DOHH2 (cell line): ENCODE measurements around the gene IFNA16.
"Not testable (repeated sequence)": the region's sequence is repeated elsewhere in the genome, so short reads cannot be mapped to it uniquely, and the experiment has no call there.

Experiments used
- H3F3A ChIP-seq: fragments of 200-600 bp; sonication (generic), shearing (Covaris generic); 2 replicates; pipeline ENCODE4 v1.6.0; 2016; ENCODE audit warnings: antibody characterized with exemption, mild to moderate bottlenecking; ENCODE audit not compliant: control insufficient read depth, insufficient read depth
- H3K27ac ChIP-seq: fragments of 200-600 bp; sonication (generic); 2 replicates; pipeline ENCODE4 v1.5.1; 2014; ENCODE audit warnings: low read depth, mild to moderate bottlenecking, low read length, moderate library complexity
- H3K27me3 ChIP-seq: fragments of 200-600 bp; sonication (generic); 2 replicates; pipeline ENCODE4 v1.6.1; 2014; ENCODE audit warnings: mild to moderate bottlenecking, low read length, mixed read lengths; ENCODE audit not compliant: control insufficient read depth
- H3K36me3 ChIP-seq: fragments of 200-600 bp; sonication (generic); 2 replicates; pipeline ENCODE4 v1.6.1; 2014; ENCODE audit warnings: mild to moderate bottlenecking, low read length, moderate library complexity, mixed read lengths; ENCODE audit not compliant: control insufficient read depth
- H3K4me1 ChIP-seq: fragments of 200-600 bp; sonication (generic); 2 replicates; pipeline ENCODE4 v1.6.1; 2014; ENCODE audit warnings: mild to moderate bottlenecking, low read length, mixed read lengths; ENCODE audit not compliant: control insufficient read depth
- H3K4me2 ChIP-seq: fragments of 200-600 bp; sonication (generic); 2 replicates; pipeline ENCODE4 v1.6.0; 2014; ENCODE audit warnings: mild to moderate bottlenecking, low read length, moderate library complexity
- H3K4me3 ChIP-seq: fragments of 200-600 bp; sonication (generic); 2 replicates; pipeline ENCODE4 v1.5.1; 2014; ENCODE audit warnings: mild to moderate bottlenecking, low read length, mixed read lengths
- H3K79me2 ChIP-seq: fragments of 200-600 bp; sonication (generic); 2 replicates; pipeline ENCODE4 v1.6.1; 2014; ENCODE audit warnings: mild to moderate bottlenecking, low read length, mixed read lengths; ENCODE audit not compliant: control insufficient read depth
- H3K9me2 ChIP-seq: fragments of 200-600 bp; sonication (generic); replicated peaks from 2 replicates; pipeline ENCODE4 v1.6.1; 2014; ENCODE audit warnings: mild to moderate bottlenecking, low read length, mixed read lengths; ENCODE audit not compliant: control insufficient read depth
- H3K9me3 ChIP-seq: fragments of 200-600 bp; sonication (generic); 2 replicates; pipeline ENCODE4 v1.6.1; 2014; ENCODE audit warnings: antibody characterized with exemption, low read length, mixed read lengths; ENCODE audit not compliant: control insufficient read depth, insufficient read depth
- H4K20me1 ChIP-seq: fragments of 200-600 bp; sonication (generic); 2 replicates; pipeline ENCODE4 v1.6.0; 2014; ENCODE audit warnings: low read depth, mild to moderate bottlenecking, antibody characterized with exemption, low read length, moderate library complexity; ENCODE audit not compliant: control insufficient read depth, insufficient read depth
- CTCF ChIP-seq: fragments of 200-600 bp; sonication (generic); IDR thresholded peaks from one replicate; pipeline ENCODE4 v1.5.1; 2014; ENCODE audit warnings: antibody characterized with exemption, mild to moderate bottlenecking, low read depth, low read length; ENCODE audit not compliant: poor library complexity, severe bottlenecking
- EZH2phosphoT487 ChIP-seq: fragments of 200-600 bp; sonication (generic); IDR thresholded peaks from 2 replicates; pipeline ENCODE4 v1.6.1; 2017; ENCODE audit warnings: borderline replicate concordance, mild to moderate bottlenecking, antibody characterized with exemption, low read length, moderate library complexity, mixed read lengths

Gene IFNA16

GRCh38 chr9:21182810-21183736 lies 34.0 kb downstream of the IFNA16 start:
- H3K4me1 ChIP-seq, H3K79me2 ChIP-seq, H3K4me2 ChIP-seq, H3K36me3 ChIP-seq, H3K27ac ChIP-seq, H3F3A ChIP-seq, H3K9me3 ChIP-seq, H3K4me3 ChIP-seq, H3K27me3 ChIP-seq, H3K9me2 ChIP-seq, H4K20me1 ChIP-seq: not testable (repeated sequence)
- peak; percentile 66 for TF ChIP-seq CTCF

GRCh38 chr9:21174671-21175070 lies 42.4 kb downstream of the IFNA16 start:
- H3K9me3 ChIP-seq = no peaks in the 10 kb centered on the region
- no peaks in the 10 kb centered on the region for H3K9me2 ChIP-seq
- H3K27ac ChIP-seq = no peak overlapping the region

GRCh38 chr9:21172156-21172555 lies 45.0 kb downstream of the IFNA16 start:
- Histone ChIP-seq H3F3A (no peaks in the 10 kb centered on the region), H3K27me3 (0 out of 2 replicates have a peak, but pooled peaks cover 4% of the 10 kb centered on the region), H3K9me3 (no peaks in the 10 kb centered on the region), H3K4me2 (no peak overlapping the region), H3K9me2 (no peaks in the 10 kb centered on the region), H3K36me3 (no peaks in the 10 kb centered on the region), H3K79me2 (no peaks in the 10 kb centered on the region), H3K27ac (no peak overlapping the region), H4K20me1 (no peaks in the 10 kb centered on the region), H3K4me1 (no peaks in the 10 kb centered on the region), H3K4me3 (no peak overlapping the region)
- TF ChIP-seq EZH2phosphoT487 (no peak), CTCF (no peak)

More at GRCh38 chr9:21174671-21175070, 42.4 kb downstream of the IFNA16 start:
- Histone ChIP-seq H3K36me3 (no peaks in the 10 kb centered on the region), H3K79me2 (no peaks in the 10 kb centered on the region), H3F3A (no peaks in the 10 kb centered on the region), H4K20me1 (no peaks in the 10 kb centered on the region), H3K4me2 (no peak overlapping the region), H3K4me3 (no peak overlapping the region), H3K4me1 (no peaks in the 10 kb centered on the region), H3K27me3 (0 out of 2 replicates have a peak, but pooled peaks cover 8% of the 10 kb centered on the region)
- TF ChIP-seq CTCF (no peak), EZH2phosphoT487 (no peak)
